ENCODE data around the gene LSM8.

DNA sequence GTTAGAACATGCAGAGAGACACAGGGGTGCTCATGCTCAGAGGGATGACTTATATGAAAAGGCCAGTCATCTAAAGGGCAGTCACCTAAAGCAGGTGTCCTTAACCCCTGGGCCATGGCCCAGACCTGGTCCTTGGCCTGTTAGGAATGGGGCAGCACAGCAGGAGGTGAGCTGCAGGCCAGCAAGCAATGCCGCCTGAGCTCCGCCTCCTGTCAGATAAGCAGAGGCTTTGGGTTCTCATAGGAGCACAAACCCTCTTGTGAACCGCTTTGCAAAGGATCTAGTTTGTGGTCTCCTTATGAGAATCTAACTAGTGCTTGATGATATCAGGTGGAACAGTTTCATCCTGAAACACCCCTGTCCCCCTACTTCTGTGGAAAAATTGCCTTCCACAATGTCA, 55.0 kb downstream of the LSM8 start:
- TF ChIP-seq, protein P1, sequence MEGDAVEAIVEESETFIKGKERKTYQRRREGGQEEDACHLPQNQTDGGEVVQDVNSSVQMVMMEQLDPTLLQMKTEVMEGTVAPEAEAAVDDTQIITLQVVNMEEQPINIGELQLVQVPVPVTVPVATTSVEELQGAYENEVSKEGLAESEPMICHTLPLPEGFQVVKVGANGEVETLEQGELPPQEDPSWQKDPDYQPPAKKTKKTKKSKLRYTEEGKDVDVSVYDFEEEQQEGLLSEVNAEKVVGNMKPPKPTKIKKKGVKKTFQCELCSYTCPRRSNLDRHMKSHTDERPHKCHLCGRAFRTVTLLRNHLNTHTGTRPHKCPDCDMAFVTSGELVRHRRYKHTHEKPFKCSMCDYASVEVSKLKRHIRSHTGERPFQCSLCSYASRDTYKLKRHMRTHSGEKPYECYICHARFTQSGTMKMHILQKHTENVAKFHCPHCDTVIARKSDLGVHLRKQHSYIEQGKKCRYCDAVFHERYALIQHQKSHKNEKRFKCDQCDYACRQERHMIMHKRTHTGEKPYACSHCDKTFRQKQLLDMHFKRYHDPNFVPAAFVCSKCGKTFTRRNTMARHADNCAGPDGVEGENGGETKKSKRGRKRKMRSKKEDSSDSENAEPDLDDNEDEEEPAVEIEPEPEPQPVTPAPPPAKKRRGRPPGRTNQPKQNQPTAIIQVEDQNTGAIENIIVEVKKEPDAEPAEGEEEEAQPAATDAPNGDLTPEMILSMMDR (tag by site-specific recombination; IDR thresholded peaks at IDR 0.05) = no peak
- TF ChIP-seq, protein P2, sequence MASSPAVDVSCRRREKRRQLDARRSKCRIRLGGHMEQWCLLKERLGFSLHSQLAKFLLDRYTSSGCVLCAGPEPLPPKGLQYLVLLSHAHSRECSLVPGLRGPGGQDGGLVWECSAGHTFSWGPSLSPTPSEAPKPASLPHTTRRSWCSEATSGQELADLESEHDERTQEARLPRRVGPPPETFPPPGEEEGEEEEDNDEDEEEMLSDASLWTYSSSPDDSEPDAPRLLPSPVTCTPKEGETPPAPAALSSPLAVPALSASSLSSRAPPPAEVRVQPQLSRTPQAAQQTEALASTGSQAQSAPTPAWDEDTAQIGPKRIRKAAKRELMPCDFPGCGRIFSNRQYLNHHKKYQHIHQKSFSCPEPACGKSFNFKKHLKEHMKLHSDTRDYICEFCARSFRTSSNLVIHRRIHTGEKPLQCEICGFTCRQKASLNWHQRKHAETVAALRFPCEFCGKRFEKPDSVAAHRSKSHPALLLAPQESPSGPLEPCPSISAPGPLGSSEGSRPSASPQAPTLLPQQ (tag by site-specific recombination; IDR thresholded peaks at IDR 0.05) = no peak
- TF ChIP-seq ZEB2 (tag by site-specific recombination; IDR thresholded peaks at IDR 0.05) (no peak), ZNF629 (tag by site-specific recombination; IDR thresholded peaks at IDR 0.05) (no peak), YY1 (tag by site-specific recombination; IDR thresholded peaks at IDR 0.05) (no peak), ZNF274 (IDR thresholded peaks at IDR 0.05; ENCODE audit: low read length) (no peak), ZNF274 (tag by site-specific recombination; IDR thresholded peaks at IDR 0.05; ENCODE audit: borderline replicate concordance) (no peak), ZNF394 (tag by site-specific recombination; IDR thresholded peaks at IDR 0.05; ENCODE audit: borderline replicate concordance) (no peak), ZNF239 (tag by site-specific recombination; IDR thresholded peaks at IDR 0.05) (no peak), BCL11A (tag by site-specific recombination; IDR thresholded peaks at IDR 0.05; ENCODE audit: low read depth) (no peak)
- TF ChIP-seq, protein P3, sequence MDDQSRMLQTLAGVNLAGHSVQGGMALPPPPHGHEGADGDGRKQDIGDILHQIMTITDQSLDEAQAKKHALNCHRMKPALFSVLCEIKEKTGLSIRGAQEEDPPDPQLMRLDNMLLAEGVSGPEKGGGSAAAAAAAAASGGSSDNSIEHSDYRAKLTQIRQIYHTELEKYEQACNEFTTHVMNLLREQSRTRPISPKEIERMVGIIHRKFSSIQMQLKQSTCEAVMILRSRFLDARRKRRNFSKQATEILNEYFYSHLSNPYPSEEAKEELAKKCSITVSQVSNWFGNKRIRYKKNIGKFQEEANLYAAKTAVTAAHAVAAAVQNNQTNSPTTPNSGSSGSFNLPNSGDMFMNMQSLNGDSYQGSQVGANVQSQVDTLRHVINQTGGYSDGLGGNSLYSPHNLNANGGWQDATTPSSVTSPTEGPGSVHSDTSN (CRISPR knock-in tag; IDR thresholded peaks at IDR 0.05) = no peak
- TF ChIP-seq, protein P4, sequence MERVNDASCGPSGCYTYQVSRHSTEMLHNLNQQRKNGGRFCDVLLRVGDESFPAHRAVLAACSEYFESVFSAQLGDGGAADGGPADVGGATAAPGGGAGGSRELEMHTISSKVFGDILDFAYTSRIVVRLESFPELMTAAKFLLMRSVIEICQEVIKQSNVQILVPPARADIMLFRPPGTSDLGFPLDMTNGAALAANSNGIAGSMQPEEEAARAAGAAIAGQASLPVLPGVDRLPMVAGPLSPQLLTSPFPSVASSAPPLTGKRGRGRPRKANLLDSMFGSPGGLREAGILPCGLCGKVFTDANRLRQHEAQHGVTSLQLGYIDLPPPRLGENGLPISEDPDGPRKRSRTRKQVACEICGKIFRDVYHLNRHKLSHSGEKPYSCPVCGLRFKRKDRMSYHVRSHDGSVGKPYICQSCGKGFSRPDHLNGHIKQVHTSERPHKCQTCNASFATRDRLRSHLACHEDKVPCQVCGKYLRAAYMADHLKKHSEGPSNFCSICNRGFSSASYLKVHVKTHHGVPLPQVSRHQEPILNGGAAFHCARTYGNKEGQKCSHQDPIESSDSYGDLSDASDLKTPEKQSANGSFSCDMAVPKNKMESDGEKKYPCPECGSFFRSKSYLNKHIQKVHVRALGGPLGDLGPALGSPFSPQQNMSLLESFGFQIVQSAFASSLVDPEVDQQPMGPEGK (tag by site-specific recombination; IDR thresholded peaks at IDR 0.05) = no peak
